ENCODE results near the gene RNF214.

GRCh38 chr11:117191680-117192400 lies 40.6 kb upstream of the RNF214 start:
- TF ChIP-seq CTCF (conservative IDR thresholded peaks at IDR 0.05 in 1 of 2, IDR thresholded peaks at IDR 0.05 in 1 of 2; ENCODE audit: low read depth in 1 of 2, low read length in 2 of 2) (no peak), EZH2 (IDR thresholded peaks at IDR 0.05; ENCODE audit: low read length, missing control alignments) (no peak)
